ENCODE results near the gene MYLK2. TPM values are rescaled to one million over a fixed set of nuclear protein-coding genes. Genes with fewer than 3 reads are reported as not detected.

The MYLK2 gene
- total and polyA plus RNA-seq, 2 of the 4 experiments (the other 2 are of a cell fraction) = 0.18 to 0.27 TPM

- no peak within 1 kb of the TSS; the same call in 1 of the 2 replicates for H2AK5ac ChIP-seq (ENCODE audit: low read depth, low read length)
- H2BK5ac ChIP-seq (ENCODE audit: low read depth, low read length, poor library complexity, severe bottlenecking) = no peak within 1 kb of the TSS
- H3K4me2 ChIP-seq (ENCODE audit: low read depth, low read length) = peak within 1 kb of the TSS; percentile 97
- H2BK120ac ChIP-seq (ENCODE audit: low read depth, low read length) = no peak within 1 kb of the TSS
- no peak within 1 kb of the TSS for H4K8ac ChIP-seq (ENCODE audit: low read depth in 2 of 2, low read length in 2 of 2)
- no peaks in the 10 kb centered on the region for H3K36me3 ChIP-seq (ENCODE audit: control insufficient read depth, insufficient read depth, low read length)
- peaks cover 68% of the 10 kb centered on the region for H3K27me3 ChIP-seq (ENCODE audit: control insufficient read depth, insufficient read depth, low read length)
- in situ Hi-C loops (cut with MboI; ENCODE audit: low sequenced_read_pairs) (no loop called here), intact Hi-C loops (cut with micrococcal nuclease) (no loop called here), dilution Hi-C loops (cut with HindIII; ENCODE audit: low sequenced_read_pairs, unreplicated experiment) (no loop called here)
- BruUV-seq (replicated peaks) = no TSS peak
- peak within 1 kb of the TSS; percentile 45 for H2AK9ac ChIP-seq (replicated peaks; ENCODE audit: low read depth, low read length, poor library complexity)
- no peak within 1 kb of the TSS for H4K5ac ChIP-seq (ENCODE audit: low read depth, low read length)
- H3K56ac ChIP-seq (ENCODE audit: extremely low read depth, insufficient read depth, low read length) = no peak within 1 kb of the TSS
- peak within 1 kb of the TSS; percentile 93 for H3K23ac ChIP-seq (ENCODE audit: low read depth, low read length)
- TF ChIP-seq ELK1 (IDR thresholded peaks at IDR 0.05; ENCODE audit: borderline replicate concordance, low read depth, low read length) (no peak), MAZ (IDR thresholded peaks at IDR 0.05; ENCODE audit: borderline replicate concordance, low read depth, low read length) (no peak), NFE2L2 (IDR thresholded peaks at IDR 0.05; ENCODE audit: low read depth, low read length) (no peak), CEBPB (IDR thresholded peaks at IDR 0.05; ENCODE audit: low read depth, low read length) (no peak), POLR2A (IDR thresholded peaks at IDR 0.05; ENCODE audit: low read depth, low read length) (no peak)
- H3K14ac ChIP-seq (replicated peaks; ENCODE audit: low read depth, low read length) = no peak within 1 kb of the TSS
- H3K4ac ChIP-seq (ENCODE audit: low read depth, low read length) = no peak within 1 kb of the TSS
- H2AFZ ChIP-seq (replicated peaks; ENCODE audit: low read length, poor library complexity) = peak within 1 kb of the TSS; percentile 83
- no peak within 1 kb of the TSS for H3K18ac ChIP-seq (ENCODE audit: low read depth, low read length)
- H2BK15ac ChIP-seq (ENCODE audit: low read depth, low read length) = no peak within 1 kb of the TSS
- no peaks in the 10 kb centered on the region for H3K4me1 ChIP-seq (ENCODE audit: control insufficient read depth, insufficient read depth, low read length)
- ChIA-PET POLR2A (ENCODE audit: unreplicated experiment) (no interaction called here), CTCF (no interaction called here)
- peak within 1 kb of the TSS; percentile 42 for H3K4me3 ChIP-seq (ENCODE audit: insufficient read depth, low read depth, low read length)
- peak; percentile 86 for ATAC-seq (ENCODE audit: low read depth)
- H3K9me3 ChIP-seq (ENCODE audit: control insufficient read depth, insufficient read depth, low read length) = peaks cover 2% of the 10 kb centered on the region; the same call in 1 of the 2 replicates
- no peak within 1 kb of the TSS for H3K9ac ChIP-seq (ENCODE audit: low read depth, low read length)
- no peak within 1 kb of the TSS for H4K91ac ChIP-seq (ENCODE audit: insufficient read depth, low read depth, low read length)
- no peaks in the 10 kb centered on the region for H3K79me1 ChIP-seq (ENCODE audit: low read depth in 1 of 2, low read length in 2 of 2)
- no peak within 1 kb of the TSS for H3K27ac ChIP-seq (ENCODE audit: insufficient read depth, low read length)
- H3K9me1 ChIP-seq (ENCODE audit: insufficient read depth, low read length) = no peaks in the 10 kb centered on the region; the same call in 1 of the 2 replicates
- H4K20me1 ChIP-seq (ENCODE audit: insufficient read depth, low read length) = no peaks in the 10 kb centered on the region
- 1% methylated on average over 36 of the region's 80 CpGs; no CpG with 5 or more reads in 1 of the 2 experiments for WGBS, 2 experiments (ENCODE audit: extremely low coverage in 2 of 2, insufficient read length in 1 of 2)
- H2BK20ac ChIP-seq (ENCODE audit: low read depth, low read length) = no peak within 1 kb of the TSS
- no peak for DNase-seq
These were observed 51.0 kb downstream of the MYLK2 start, which contains the start of the genes DUSP15 and TTLL9 for GRCh38 chr20:31869942-31870725. Gene DUSP15, minus strand, starts transcription at chr20:31870527. Its CDS starts 190 bp downstream, at chr20:31870337. Gene TTLL9, plus strand, starts transcription at chr20:31870634. Its CDS starts 493 bp downstream, at chr20:31871127.

All from IMR-90 (cell line).